ENCODE measurements around the gene SHKBP1. TPM values are rescaled to one million over a fixed set of nuclear protein-coding genes. Genes with fewer than 3 reads are reported as not detected.

The SHKBP1 gene
- polyA plus RNA-seq, 1 donor, result 48.2 TPM

GRCh38 chr19:40639638-40639982 lies 62.9 kb downstream of the SHKBP1 start:
- no peak for DNase-seq

GRCh38 chr19:40640744-40641143 lies 64.1 kb downstream of the SHKBP1 start:
- DNase-seq, result no peak

Other genes starting within 250 kb of the SHKBP1 start
- gene C19orf47, start 228.5 kb upstream of the SHKBP1 start, polyA plus RNA-seq (ENCODE audit: insufficient read length), result 8.4 TPM
- gene PLD3, start 228.2 kb upstream of the SHKBP1 start, polyA plus RNA-seq (ENCODE audit: insufficient read length), result 201 TPM
- gene HIPK4, start 186.7 kb upstream of the SHKBP1 start, polyA plus RNA-seq (ENCODE audit: insufficient read length), result 0.20 TPM
- 10.4 TPM for gene PRX, start 163.5 kb upstream of the SHKBP1 start, polyA plus RNA-seq (ENCODE audit: insufficient read length)
- 5.7 TPM for gene SERTAD1, start 150.9 kb upstream of the SHKBP1 start, polyA plus RNA-seq (ENCODE audit: insufficient read length)
- gene SERTAD3, start 132.5 kb upstream of the SHKBP1 start, polyA plus RNA-seq (ENCODE audit: insufficient read length), result 30.6 TPM
- 26.7 TPM for gene BLVRB, start 111.1 kb upstream of the SHKBP1 start, polyA plus RNA-seq (ENCODE audit: insufficient read length)
- gene SPTBN4, start 109.9 kb upstream of the SHKBP1 start, polyA plus RNA-seq (ENCODE audit: insufficient read length), result 1.2 TPM
- 187 TPM for gene LTBP4, start 24.5 kb downstream of the SHKBP1 start, polyA plus RNA-seq (ENCODE audit: insufficient read length)
- 11.8 TPM for gene NUMBL, start 113.8 kb downstream of the SHKBP1 start, polyA plus RNA-seq (ENCODE audit: insufficient read length)
- 30.3 TPM for gene COQ8B, start 140.0 kb downstream of the SHKBP1 start, polyA plus RNA-seq (ENCODE audit: insufficient read length)
- 11.5 TPM for gene ITPKC, start 140.2 kb downstream of the SHKBP1 start, polyA plus RNA-seq (ENCODE audit: insufficient read length)
- gene ACTMAP, start 173.6 kb downstream of the SHKBP1 start, polyA plus RNA-seq (ENCODE audit: insufficient read length), result 18.5 TPM
- gene SNRPA, start 174.3 kb downstream of the SHKBP1 start, polyA plus RNA-seq (ENCODE audit: insufficient read length), result 117 TPM
- gene MIA, start 198.6 kb downstream of the SHKBP1 start, polyA plus RNA-seq (ENCODE audit: insufficient read length), result 4.2 TPM
- gene RAB4B, start 201.4 kb downstream of the SHKBP1 start, polyA plus RNA-seq (ENCODE audit: insufficient read length), result 8.8 TPM
- 59.5 TPM for gene EGLN2, start 222.3 kb downstream of the SHKBP1 start, polyA plus RNA-seq (ENCODE audit: insufficient read length)